Brain microvascular endothelial cell (primary cell): ENCODE measurements around the gene AMFR.

Experiments
- DNase-seq: peaks from one replicate; pipeline ENCODE4 v3.0.0-alpha.2; 2020
- H3K27ac ChIP-seq: fragments of 250-450 bp; sonication (Bioruptor Pico); 2 replicates; pipeline ENCODE4 v1.5.1; 2020; ENCODE audit warnings: mild to moderate bottlenecking, moderate library complexity
- H3K27me3 ChIP-seq: fragments of 250-450 bp; sonication (Bioruptor Pico); replicated peaks from 2 replicates; pipeline ENCODE4 v1.5.1; 2020; ENCODE audit warnings: mild to moderate bottlenecking
- H3K36me3 ChIP-seq: fragments of 250-450 bp; sonication (Bioruptor Pico); replicated peaks from 2 replicates; pipeline ENCODE4 v1.5.1; 2020; ENCODE audit warnings: mild to moderate bottlenecking
- H3K4me3 ChIP-seq: 2 replicates; pipeline ENCODE4 v1.5.1; 2011; ENCODE audit warnings: low read depth, mild to moderate bottlenecking, control low read depth, low read length, moderate library complexity
- CTCF ChIP-seq: IDR thresholded peaks from 2 replicates; pipeline ENCODE4 v1.5.1; 2011; ENCODE audit warnings: low read depth, mild to moderate bottlenecking, moderate library complexity, low read length, control low read depth, inconsistent platforms; ENCODE audit errors: missing control alignments
- in situ Hi-C: cut with HindIII; loops from 2 replicates; pipeline ENCODE4 v1.10.0; 2017; ENCODE audit warnings: low sequenced_read_pairs, low pct_ligation_motif_present

Gene AMFR

GRCh38 chr16:56337858-56338325, 87.5 kb downstream of the AMFR start:
- Histone ChIP-seq H3K36me3 (no peaks in the 10 kb centered on the region), H3K27ac (no peak overlapping the region), H3K27me3 (no peaks in the 10 kb centered on the region), H3K4me3 (no peak overlapping the region)
- no peak for TF ChIP-seq CTCF
- in situ Hi-C loops, result no loop called here
- DNase-seq, result no peak

DNA sequence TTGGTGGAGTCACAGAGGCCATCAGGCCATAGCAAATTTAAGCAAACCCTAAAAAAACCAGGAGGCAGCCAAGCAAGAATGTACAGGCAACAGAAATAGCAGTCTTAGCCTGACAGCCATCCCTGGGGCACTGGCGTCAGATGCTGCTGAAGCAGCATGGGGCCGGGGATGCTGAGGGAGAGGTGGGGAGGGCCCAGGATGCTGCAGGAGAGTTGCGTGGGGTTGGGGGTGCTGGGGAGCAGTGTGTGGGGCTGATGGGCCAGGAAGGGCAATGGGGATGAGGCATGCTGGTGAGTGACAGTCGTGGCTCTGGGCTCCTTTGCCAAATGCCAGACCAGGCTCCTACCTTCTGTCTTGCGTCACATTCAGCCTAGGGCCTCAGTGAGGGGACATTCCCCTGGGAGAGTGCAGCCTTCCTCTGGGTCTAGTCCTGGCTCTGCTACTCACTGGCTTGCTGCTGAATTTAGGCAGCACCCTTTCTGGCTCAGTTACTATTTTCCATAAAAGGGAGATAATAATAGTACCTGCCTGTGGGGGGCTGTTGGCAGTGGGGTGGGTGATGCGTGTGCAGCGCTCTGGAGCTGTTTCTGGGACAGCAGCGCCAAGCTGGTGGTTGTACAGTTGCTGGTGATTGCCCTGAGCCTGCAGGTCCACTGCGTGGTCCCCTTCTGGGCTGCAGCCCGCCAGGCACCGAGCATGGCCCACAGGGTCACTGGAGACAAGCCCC, 88.1 kb downstream of the AMFR start:
- H3K27ac ChIP-seq, result no peak overlapping the region
- TF ChIP-seq CTCF, result no peak
- no peak overlapping the region for H3K4me3 ChIP-seq
- H3K36me3 ChIP-seq, result no peaks in the 10 kb centered on the region
- DNase-seq, result no peak
- in situ Hi-C loops, result no loop called here
- no peaks in the 10 kb centered on the region for H3K27me3 ChIP-seq

GRCh38 chr16:56336711-56337110, 88.6 kb downstream of the AMFR start:
- Histone ChIP-seq H3K36me3 (no peaks in the 10 kb centered on the region), H3K27ac (no peak overlapping the region), H3K27me3 (no peaks in the 10 kb centered on the region), H3K4me3 (no peak overlapping the region)
- in situ Hi-C loops, result no loop called here
- TF ChIP-seq CTCF, result no peak
- no peak for DNase-seq

DNA sequence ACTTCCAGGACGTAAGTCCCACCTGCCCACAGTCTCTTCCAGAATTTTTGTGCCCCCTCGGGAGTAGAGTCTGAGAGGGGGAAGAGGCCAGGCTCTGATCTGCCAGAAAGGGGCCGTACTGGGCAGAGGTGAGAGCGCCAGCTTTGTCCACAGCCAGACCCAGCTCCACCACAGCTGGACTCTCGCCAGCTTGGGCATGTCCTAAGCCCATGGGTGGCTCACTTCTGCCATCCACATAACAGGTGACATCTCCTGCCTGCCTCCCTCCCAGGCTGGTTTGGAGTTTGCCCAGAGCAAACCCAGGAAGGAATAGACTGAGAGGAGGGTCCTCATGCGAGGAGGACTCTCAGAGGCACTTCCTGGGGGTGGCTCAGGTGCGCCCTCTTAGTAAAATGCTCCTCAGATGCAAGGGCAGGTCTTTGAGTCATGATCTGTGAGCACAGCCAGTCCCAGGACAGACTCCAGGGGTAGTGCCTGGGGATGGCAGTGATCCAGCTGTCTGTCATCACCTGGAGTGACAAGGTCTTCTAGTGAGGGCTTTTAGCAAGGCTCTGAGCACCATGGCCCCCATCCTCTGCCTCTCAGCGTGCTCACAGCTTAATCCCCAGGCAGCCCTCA, 89.2 kb downstream of the AMFR start:
- no peak overlapping the region for H3K27ac ChIP-seq

DNA sequence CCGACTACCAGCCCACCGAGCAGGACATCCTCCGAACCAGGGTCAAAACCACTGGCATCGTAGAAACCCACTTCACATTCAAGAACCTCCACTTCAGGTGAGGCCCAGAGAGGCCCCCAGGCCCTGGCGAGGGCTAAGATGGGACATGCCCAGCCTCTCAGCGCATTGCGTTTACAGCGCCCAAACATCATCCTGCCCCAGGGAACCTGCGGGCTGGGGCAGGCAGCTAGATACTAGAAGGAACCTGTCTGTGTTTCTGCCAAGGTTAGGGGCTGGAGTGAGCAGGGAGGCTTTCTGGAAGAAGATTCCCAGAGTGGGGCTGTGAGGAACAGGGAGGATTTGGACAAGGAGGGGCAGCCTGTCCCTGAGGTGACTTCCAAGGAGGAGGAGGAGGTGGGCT, 90.6 kb downstream of the AMFR start:
- no peak for DNase-seq
- Histone ChIP-seq H3K27ac (no peak overlapping the region), H3K4me3 (no peak overlapping the region), H3K36me3 (no peaks in the 10 kb centered on the region), H3K27me3 (no peaks in the 10 kb centered on the region)
- in situ Hi-C loops, result no loop called here
- TF ChIP-seq CTCF, result no peak

More for the DNA sequence above, 89.2 kb downstream of the AMFR start:
- no peak for TF ChIP-seq CTCF
- Histone ChIP-seq H3K4me3 (no peak overlapping the region), H3K27me3 (no peaks in the 10 kb centered on the region), H3K36me3 (no peaks in the 10 kb centered on the region)
- in situ Hi-C loops, result no loop called here
- DNase-seq, result no peak
